Measurements from ENCODE around the gene MRPS25.
"Not testable (repeated sequence)": the region's sequence is repeated elsewhere in the genome, so short reads cannot be mapped to it uniquely, and the experiment has no call there.

The MRPS25 gene

DNA sequence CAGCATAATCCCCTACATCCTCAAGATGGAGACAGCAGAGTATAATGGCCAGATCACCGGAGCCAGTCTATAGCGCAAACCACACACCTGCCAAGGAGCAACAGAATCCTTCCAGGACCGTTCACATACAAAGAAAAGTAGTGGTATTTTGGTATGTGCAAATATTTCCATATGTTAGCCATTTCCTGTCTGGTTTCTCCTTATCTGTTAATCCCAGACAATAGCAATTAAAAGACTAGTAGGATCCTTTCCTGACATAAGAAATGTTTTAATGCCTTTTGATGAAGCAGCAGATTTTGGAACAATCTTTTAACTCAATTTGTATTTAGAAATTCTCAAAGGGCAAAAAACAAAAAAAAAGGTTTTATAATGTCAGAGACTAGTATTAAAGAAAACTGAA is 22.2 kb downstream of the MRPS25 start:
- no peak for DNase-seq

DNA sequence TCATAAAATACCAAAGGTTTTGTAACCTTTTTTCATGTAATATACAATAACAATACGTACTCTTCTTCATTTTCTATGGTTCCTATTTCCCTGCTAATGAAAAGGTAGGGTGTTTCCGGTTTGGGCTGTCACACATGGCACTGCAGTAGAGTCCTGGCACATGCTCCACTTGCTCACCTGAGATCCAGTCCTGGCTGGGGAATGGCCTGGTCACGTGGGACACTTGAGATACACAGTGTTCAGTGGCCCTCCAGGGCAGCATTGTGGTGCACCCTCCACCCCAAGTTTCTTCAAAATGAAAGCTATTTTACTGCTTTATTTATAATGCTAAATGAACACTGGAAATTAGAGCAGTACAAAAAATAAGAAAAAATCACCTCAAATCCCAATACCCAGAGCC is 23.2 kb downstream of the MRPS25 start:
- DNase-seq = no peak

DNA sequence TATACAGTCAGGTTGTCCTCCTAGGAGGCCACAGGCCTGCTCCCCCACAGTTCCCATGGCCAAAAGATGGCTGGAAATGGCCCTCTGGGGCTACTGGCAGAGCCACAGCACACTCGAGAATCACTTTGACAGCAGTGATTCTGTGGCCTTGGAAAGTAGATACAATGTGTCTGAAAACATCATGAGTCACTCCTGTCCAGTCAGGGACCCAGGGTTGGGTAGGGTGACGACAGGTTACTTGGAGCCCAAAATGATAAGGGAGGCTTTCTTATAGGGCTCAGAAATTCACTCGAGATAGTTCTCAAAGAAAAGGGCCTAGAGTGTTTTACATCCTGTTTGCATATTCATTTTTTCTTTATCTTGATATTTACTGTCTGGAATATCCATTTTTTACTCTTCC is 24.3 kb downstream of the MRPS25 start:
- DNase-seq = no peak

DNA sequence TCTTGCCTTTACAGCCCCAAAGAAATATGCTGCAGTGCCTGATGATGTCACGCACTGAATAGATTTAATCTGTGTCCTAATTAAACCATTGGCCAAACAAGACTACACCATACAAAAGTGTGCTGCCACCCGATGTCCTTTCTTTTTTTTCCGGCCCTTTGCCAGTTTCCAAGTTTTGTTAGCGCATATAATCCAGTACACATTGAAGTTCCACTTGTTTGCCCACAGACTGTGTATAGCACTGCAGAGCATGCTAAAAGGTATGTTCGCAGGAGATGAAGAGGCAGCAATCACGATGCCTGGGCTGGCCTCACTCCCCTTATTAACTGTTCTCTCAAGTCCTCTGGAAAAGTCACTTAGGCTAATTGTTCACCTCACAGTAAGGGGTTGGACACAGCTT is 26.8 kb downstream of the MRPS25 start:
- no peak for DNase-seq

DNA sequence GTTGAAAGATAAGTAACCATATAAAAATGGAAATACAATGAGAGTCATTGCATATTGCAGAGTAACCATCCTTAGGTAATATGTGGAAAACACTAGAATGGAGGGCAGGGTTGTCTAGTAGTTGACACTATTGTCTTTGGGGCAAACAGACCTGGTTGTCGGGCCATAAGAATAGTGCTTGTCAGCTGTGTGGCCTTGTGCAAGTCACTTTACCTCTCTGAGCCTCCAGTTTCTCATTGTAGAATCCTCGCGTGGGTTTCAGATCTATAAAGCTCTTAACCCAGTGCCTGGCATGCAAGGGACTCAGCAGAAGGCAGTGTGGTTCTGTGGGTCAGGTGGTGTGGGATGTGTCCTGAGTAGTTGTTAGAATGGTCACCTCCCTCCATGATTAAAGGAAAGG is 32.0 kb downstream of the MRPS25 start:
- no peak for DNase-seq

DNA sequence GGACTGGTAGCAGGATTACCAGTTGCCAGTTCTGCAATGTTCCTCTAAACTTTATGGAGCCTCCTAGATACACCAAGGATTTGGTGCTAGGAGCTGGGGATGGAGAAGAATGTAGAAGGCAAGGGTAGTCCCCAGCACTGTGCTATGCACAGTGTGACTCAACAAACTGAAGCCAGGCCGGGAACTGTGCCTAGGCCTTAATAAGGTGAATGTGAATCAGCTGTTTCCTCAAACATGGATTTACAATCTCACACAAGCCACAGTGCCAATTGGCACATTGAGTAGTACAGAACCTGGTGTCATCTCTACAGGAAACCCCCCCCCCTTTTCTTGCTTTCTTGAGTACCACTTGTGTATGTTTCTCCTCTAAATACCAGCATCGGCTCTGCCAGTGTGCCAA is 32.5 kb downstream of the MRPS25 start:
- no peak for DNase-seq

DNA sequence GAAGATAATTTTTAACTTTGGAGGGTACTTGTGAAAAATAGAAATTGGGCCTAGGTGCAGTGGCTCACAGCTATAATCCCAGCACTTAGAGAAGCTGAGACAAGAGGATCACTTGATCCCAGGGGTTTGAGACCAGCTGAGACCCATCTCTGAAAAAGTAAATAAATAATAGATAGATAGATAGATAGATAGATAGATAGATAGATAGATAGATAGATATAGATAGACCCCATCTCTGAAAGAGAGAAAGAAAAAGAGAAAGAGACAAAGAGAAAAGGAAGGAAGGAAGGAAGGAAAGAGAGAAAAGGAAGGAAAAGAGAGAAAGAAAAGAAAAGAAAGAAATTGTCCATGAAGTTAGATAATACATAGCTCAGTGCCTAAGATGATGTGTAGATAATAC is 35.5 kb downstream of the MRPS25 start:
- no peak for DNase-seq

DNA sequence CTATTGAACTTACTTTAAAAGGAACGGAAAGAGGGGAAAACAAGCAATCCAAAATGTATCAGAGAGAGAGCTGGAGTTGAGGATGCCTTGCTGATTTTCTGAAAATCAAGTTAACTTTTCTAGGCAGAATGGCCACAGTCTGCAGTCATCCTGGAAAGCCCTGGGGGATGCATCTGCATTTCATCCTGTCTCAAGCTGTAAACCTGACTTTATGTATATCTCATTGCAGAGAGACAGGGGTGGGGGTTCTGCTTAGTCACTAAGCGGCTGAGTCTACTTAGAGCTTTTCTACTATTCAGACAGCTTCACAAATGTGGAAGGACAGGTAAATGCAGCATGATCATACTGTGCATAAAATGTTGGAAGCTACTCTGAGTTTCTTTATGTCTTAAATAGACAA is 41.4 kb downstream of the MRPS25 start:
- no peak for DNase-seq

DNA sequence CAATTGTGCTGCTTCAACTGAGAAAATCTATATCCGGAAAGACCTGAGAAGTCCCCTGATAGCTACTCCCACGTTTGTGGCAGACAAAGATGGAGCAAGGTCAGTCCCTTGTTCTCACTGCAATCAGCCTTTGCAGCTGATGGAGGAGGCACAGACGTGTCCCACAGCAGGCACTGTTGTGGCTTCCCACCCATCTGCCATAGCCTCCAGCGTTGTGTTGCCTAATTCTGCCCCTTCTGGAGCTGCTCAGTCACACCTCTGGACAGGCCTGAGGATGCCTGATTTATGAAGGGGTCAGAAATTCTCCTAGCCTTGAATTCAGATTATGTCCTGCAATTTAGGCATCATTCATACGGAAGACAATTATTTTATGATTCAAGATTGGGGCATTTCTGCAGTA is 41.9 kb downstream of the MRPS25 start:
- DNase-seq = no peak

DNA sequence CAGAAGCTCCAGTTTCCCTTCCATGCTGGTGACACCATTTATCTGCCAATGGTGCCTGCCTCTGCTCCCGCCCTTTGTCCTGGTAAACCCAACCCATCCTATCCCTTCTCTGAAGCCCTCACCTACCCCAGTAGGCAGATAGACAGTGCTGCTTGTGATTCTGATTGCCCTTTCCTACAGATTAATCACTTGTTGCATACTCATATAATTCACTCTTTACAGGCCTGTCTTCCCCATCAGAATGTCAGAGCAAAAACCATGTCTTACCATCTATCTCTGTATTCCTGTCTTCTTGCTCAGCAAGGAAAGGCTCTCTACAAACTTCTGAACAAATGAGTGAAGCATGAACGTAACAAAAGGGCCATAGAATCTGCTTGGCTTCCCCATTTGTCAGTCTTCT is 47.9 kb downstream of the MRPS25 start:
- no peak for DNase-seq

DNA sequence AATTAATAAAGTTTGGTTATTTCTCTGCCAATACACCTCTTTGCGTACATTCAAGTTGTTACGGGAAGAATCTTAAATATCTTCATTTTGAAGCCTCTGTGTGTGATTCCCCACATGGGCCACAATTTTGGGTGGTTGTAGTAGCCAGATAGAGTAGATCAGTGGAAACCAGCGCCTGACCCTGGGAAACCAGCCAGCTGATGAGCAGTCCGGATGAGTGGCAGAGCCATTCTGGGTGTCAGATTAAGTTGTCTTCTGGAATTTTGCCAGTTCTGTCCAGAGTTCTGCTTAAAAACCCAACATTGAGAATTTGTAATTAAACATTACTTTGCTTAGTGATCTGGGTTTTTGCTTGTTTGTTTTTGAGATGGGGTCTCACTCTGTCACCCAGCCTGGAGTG is 49.7 kb downstream of the MRPS25 start:
- no peak for DNase-seq

DNA sequence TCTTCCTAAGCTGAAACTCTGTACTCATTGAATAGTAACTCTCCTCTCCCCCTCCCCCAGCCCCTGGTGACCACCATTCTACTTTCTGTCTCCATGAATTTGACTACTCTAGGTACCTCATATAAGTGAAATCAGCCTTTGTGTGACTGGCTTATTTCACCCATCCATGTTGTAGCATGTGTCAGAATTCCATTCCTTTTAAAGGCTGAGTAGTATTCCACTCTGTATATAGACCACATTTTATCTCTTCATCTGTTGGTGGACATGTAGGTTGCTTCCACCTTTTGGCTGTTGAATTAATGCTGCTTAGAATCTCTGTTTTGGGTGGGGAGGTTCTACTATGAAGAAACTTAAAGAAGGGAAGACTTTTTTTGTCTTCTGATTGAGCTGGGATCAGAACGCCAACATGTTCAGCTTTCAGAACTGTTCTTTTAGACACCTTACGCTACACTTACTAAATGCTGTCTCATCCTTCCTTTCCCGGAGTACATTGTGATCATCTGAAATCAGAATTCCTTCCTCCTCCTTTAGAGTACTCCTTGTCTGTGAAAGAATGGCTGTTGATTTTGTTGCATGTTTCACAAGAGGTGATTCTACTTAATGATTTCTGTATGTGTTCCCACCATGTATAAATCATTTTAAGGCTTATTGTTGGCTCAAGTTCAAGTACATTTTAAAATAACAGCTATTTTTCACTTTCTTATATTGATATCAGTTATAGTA is 50.3 kb downstream of the MRPS25 start:
- DNase-seq = no peak

DNA sequence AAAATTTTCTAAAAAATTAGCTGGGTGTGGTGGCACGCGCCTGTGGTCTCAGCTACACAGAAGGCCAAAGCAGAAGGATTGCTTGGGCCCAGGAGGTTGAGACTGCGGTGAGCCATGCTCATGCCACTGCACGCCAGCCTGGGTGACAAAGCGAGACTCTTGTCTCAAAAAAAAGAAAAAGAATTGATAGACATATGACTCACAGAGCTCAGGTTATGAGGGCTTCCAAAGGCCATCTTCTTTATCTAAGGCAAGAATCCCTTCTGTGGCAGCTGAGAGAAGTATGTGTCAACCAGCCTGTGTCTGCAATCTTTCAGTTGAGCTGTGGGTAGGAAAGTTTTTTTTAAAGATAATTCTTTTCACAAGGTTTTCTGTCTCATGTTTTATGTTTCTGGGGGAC is 53.9 kb downstream of the MRPS25 start:
- no peak for DNase-seq

DNA sequence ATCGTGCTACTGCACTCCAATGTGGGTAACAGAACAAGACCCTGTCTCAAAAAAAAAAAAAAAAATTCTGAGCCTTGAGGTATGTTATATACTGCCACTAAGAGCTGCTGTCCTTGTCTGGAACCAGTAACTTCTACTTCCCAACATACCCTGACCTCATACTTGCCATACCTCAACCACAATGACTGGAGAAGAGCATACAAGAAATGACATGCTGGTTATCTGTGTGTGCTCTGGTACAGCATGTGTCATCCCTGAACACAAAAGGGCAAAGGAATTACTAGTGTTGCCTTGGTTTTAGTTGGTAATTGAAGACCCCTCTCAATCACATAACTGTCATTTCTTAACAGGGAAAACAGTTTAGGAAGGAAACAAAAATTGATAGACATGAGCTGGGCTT is 54.5 kb downstream of the MRPS25 start:
- no peak for DNase-seq

DNA sequence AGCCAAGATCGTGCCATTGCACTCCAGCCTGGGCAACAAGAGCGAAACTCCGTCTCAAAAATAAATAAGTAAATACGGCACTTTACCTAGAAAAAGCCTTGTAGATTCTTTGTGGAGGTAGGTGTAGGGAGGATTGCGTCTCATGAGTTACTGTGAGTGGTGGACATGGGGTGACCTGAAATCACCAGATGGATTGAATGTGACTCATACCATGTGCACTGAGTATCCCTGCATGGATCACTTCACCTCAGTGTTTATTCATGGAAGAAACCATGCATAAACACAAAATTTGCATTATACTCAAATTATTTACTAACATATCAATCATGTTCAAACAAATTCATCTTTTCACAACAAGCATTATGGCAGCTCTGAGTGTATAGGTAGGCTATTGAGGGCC is 55.9 kb downstream of the MRPS25 start:
- no peak for DNase-seq

DNA sequence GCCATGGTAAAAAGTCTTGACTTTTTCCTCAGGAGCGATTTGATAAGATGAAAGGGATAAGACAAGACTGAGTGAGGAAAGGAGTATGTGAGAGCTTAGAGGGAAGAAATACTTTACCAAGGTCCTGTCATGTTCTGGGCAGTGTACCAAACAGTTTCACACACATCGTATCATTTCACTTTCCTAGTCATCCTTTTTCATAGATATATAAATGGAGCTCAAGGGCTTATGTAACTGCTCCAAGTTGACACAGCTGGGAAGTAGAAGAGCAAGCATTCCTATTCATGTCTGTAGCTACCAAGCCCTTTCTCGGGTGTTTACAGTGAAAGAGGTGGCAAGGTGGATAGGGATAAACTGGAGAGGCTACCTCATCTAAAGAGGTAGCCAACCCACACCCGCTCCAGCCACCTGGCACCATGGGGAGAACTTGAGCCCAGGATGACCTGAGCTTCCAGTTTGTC is 57.4 kb downstream of the MRPS25 start:
- no peak for DNase-seq

DNA sequence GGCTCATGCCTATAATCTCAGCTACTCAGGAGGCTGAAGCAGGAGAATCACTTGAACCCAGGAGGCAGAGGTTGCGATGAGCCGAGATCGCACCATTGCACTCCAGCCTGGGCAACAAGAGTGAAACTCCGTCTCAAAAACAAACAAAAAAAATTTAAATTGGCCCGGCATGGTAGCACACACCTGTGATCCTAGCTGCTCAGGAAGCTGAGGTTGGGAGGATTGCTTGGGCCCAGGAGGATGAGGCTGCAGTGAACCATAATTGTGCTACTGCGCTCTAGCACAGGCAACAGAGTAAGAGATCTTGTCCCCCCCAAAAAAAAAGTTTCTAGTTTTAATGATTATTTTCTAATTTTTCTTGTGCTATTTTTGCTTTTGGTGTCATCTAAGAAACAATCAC is 65.9 kb downstream of the MRPS25 start:
- DNase-seq = not testable (repeated sequence)

Data from activated CD4-positive, alpha-beta T cell treated with anti-CD3 and anti-CD28 coated beads, Interleukin-2, amount 50 U/mL, for 1 hour (primary cell).